MM.1S (cell line): ENCODE results near the gene NAT9.

Source experiments
- DNase-seq: peaks from one replicate; pipeline ENCODE4 v3.0.0-alpha.2; 2015
- H2AFZ ChIP-seq: fragments of 300-600 bp; sonication (generic); 2 replicates; pipeline ENCODE4 v1.6.0; 2016; ENCODE audit warnings: antibody characterized with exemption, low read length
- H3F3A ChIP-seq: fragments of 300-600 bp; sonication (generic); 2 replicates; pipeline ENCODE4 v1.6.1; 2016; ENCODE audit warnings: mild to moderate bottlenecking, antibody characterized with exemption, low read length, moderate library complexity, mixed read lengths; ENCODE audit not compliant: insufficient read depth
- H3K27ac ChIP-seq: fragments of 300-600 bp; sonication (generic); 2 replicates; pipeline ENCODE4 v1.5.1; 2016; ENCODE audit warnings: mild to moderate bottlenecking, low read length
- H3K27me3 ChIP-seq: fragments of 300-600 bp; sonication (generic); replicated peaks from 2 replicates; pipeline ENCODE4 v1.6.0; 2016; ENCODE audit warnings: low read length; ENCODE audit not compliant: insufficient read depth
- H3K36me3 ChIP-seq: fragments of 300-600 bp; sonication (generic); replicated peaks from 2 replicates; pipeline ENCODE4 v1.6.1; 2016; ENCODE audit warnings: mild to moderate bottlenecking, low read length, mixed read lengths; ENCODE audit not compliant: insufficient read depth
- H3K4me1 ChIP-seq: fragments of 300-600 bp; sonication (generic); 2 replicates; pipeline ENCODE4 v1.6.1; 2016; ENCODE audit warnings: low read length, mixed read lengths
- H3K4me2 ChIP-seq: fragments of 300-600 bp; sonication (generic); 2 replicates; pipeline ENCODE4 v1.6.0; 2016; ENCODE audit warnings: low read depth, low read length
- H3K4me3 ChIP-seq: fragments of 300-600 bp; sonication (generic); 2 replicates; pipeline ENCODE4 v1.5.1; 2016; ENCODE audit warnings: low read length, mixed read lengths
- H3K79me2 ChIP-seq: fragments of 300-600 bp; sonication (generic); 2 replicates; pipeline ENCODE4 v1.6.1; 2016; ENCODE audit warnings: mixed run types, low read length, mixed read lengths
- H3K9ac ChIP-seq: fragments of 300-600 bp; sonication (generic); 2 replicates; pipeline ENCODE4 v1.6.1; 2016; ENCODE audit warnings: low read length, mixed read lengths
- H3K9me2 ChIP-seq: fragments of 300-600 bp; sonication (generic); replicated peaks from 2 replicates; pipeline ENCODE4 v1.6.1; 2016; ENCODE audit warnings: mild to moderate bottlenecking, low read length, mixed read lengths; ENCODE audit not compliant: insufficient read depth
- H3K9me3 ChIP-seq: fragments of 300-600 bp; sonication (generic); replicated peaks from 2 replicates; pipeline ENCODE4 v1.6.1; 2016; ENCODE audit warnings: mild to moderate bottlenecking, low read length, mixed read lengths; ENCODE audit not compliant: insufficient read depth
- H4K20me1 ChIP-seq: fragments of 300-600 bp; sonication (generic); 2 replicates; pipeline ENCODE4 v1.6.1; 2016; ENCODE audit warnings: mild to moderate bottlenecking, low read length, moderate library complexity, mixed read lengths; ENCODE audit not compliant: insufficient read depth
- EZH2 ChIP-seq: fragments of 300-600 bp; sonication (generic); optimal IDR thresholded peaks from 2 replicates; pipeline ENCODE3; 2017; ENCODE audit warnings: low read depth, mild to moderate bottlenecking, antibody characterized with exemption, low read length, mixed read lengths
- EZH2phosphoT487 ChIP-seq: fragments of 300-600 bp; sonication (generic); IDR thresholded peaks from 2 replicates; pipeline ENCODE4 v1.6.1; 2018; ENCODE audit warnings: antibody characterized with exemption, low read length
- TF ChIP-seq, protein P1 (sequence below): fragments of 300-600 bp; sonication (generic); IDR thresholded peaks from 2 replicates; pipeline ENCODE4 v1.5.1; 2016; ENCODE audit warnings: antibody characterized with exemption, low read length, mixed read lengths

NAT9 gene

DNA sequence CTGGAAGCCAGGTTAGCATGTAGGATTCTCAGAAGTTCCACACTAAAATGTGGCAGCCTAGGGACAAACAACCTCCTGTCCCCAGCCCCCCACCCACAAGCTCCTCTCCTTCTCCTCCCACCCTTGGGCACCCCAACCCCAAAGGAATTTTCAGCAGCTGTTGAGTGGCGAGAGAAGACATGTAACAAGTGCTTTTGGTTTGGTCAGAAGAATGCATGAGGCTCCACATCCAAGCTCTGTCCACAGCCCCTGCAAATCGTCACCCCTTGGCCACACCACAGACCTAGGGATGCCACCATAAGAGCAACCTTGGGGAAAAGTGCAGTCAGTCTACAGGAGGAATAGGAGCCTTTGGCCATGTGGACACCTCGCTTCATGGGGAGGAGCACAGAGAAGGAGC is 51.0 kb downstream of the NAT9 start:
- Histone ChIP-seq H4K20me1 (no peaks in the 10 kb centered on the region), H3K27me3 (no peaks in the 10 kb centered on the region), H3K36me3 (no peaks in the 10 kb centered on the region), H3K79me2 (no peaks in the 10 kb centered on the region), H3K4me2 (no peak overlapping the region), H3K4me3 (no peak overlapping the region), H3K27ac (no peak overlapping the region), H3K4me1 (no peaks in the 10 kb centered on the region), H3K9me3 (no peaks in the 10 kb centered on the region), H2AFZ (no peak overlapping the region), H3K9me2 (no peaks in the 10 kb centered on the region), H3F3A (no peaks in the 10 kb centered on the region), H3K9ac (no peak overlapping the region)
- DNase-seq: no peak
- TF ChIP-seq, protein P1, sequence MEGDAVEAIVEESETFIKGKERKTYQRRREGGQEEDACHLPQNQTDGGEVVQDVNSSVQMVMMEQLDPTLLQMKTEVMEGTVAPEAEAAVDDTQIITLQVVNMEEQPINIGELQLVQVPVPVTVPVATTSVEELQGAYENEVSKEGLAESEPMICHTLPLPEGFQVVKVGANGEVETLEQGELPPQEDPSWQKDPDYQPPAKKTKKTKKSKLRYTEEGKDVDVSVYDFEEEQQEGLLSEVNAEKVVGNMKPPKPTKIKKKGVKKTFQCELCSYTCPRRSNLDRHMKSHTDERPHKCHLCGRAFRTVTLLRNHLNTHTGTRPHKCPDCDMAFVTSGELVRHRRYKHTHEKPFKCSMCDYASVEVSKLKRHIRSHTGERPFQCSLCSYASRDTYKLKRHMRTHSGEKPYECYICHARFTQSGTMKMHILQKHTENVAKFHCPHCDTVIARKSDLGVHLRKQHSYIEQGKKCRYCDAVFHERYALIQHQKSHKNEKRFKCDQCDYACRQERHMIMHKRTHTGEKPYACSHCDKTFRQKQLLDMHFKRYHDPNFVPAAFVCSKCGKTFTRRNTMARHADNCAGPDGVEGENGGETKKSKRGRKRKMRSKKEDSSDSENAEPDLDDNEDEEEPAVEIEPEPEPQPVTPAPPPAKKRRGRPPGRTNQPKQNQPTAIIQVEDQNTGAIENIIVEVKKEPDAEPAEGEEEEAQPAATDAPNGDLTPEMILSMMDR: no peak
- TF ChIP-seq EZH2 (no peak), EZH2phosphoT487 (no peak)

DNA sequence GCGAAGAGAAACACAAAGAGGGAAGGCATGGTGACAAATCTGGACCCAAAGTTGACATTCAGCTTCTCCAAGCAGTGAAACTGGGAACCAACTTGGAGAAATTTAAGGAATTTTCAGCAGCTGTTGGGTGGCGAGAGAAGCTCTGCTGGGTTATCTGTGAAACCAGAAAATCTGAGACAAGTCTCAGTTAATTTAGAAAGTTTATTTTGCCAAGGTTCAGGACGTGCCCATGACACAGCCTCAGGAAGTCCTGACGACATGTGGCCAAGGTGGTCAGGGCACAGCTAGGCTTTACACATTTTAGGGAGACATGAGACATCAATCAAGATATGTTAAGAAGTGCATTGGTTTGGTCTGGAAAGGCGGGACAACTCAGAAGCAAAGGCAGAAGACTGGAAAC is 52.3 kb downstream of the NAT9 start:
- no peak overlapping the region for H3K27ac ChIP-seq

GRCh38 chr17:74722782-74723181 is 53.4 kb downstream of the NAT9 start:
- no peaks in the 10 kb centered on the region for H3K9me2 ChIP-seq
- H3K36me3 ChIP-seq: no peaks in the 10 kb centered on the region
- TF ChIP-seq EZH2phosphoT487: no peak
- no peak for TF ChIP-seq EZH2
- TF ChIP-seq, protein P1: no peak
- no peaks in the 10 kb centered on the region for H3K9me3 ChIP-seq
- no peaks in the 10 kb centered on the region for H3K79me2 ChIP-seq
- H3K27ac ChIP-seq: no peak overlapping the region
- H3F3A ChIP-seq: no peaks in the 10 kb centered on the region
- no peak overlapping the region for H3K4me3 ChIP-seq
- H2AFZ ChIP-seq: no peak overlapping the region
- no peak for DNase-seq
- no peaks in the 10 kb centered on the region for H3K4me1 ChIP-seq
- H3K27me3 ChIP-seq: no peaks in the 10 kb centered on the region
- no peak overlapping the region for H3K9ac ChIP-seq
- H4K20me1 ChIP-seq: no peaks in the 10 kb centered on the region
- H3K4me2 ChIP-seq: no peak overlapping the region

More for the DNA sequence above, 52.3 kb downstream of the NAT9 start:
- Histone ChIP-seq H3K27me3 (no peaks in the 10 kb centered on the region), H3K36me3 (no peaks in the 10 kb centered on the region), H2AFZ (no peak overlapping the region), H4K20me1 (no peaks in the 10 kb centered on the region), H3K9me2 (no peaks in the 10 kb centered on the region), H3K9me3 (no peaks in the 10 kb centered on the region), H3K9ac (no peak overlapping the region), H3F3A (no peaks in the 10 kb centered on the region), H3K4me3 (no peak overlapping the region), H3K79me2 (no peaks in the 10 kb centered on the region), H3K4me2 (no peak overlapping the region), H3K4me1 (no peaks in the 10 kb centered on the region)
- DNase-seq: no peak
- TF ChIP-seq, protein P1: no peak
- TF ChIP-seq EZH2phosphoT487: no peak
- no peak for TF ChIP-seq EZH2
